ENCODE data around the gene PSAPL1.

- TF ChIP-seq CTCF (IDR thresholded peaks at IDR 0.05), result no peak
- no peak for TF ChIP-seq EP300 (IDR thresholded peaks at IDR 0.05)
- no peak for TF ChIP-seq POLR2AphosphoS5 (IDR thresholded peaks at IDR 0.05)
- TF ChIP-seq POLR2A (IDR thresholded peaks at IDR 0.05), result no peak
Measured at GRCh38 chr4:7390336-7390735, 44.4 kb downstream of the PSAPL1 start.
